Transverse colon (tissue), 4 donors: ENCODE data around the gene KREMEN2. TPM values are rescaled to one million over a fixed set of nuclear protein-coding genes. Genes with fewer than 3 reads are reported as not detected.

Experiments
- DNase-seq: peaks from one replicate; pipeline ENCODE4 v3.0.0-alpha.2; 2019
- H3K27ac ChIP-seq, 4 donors: fragments of 200-600 bp; sonication (generic); 2 replicates each; pipeline ENCODE4 v1.5.1; 2016 to 2018; ENCODE audit warnings: inconsistent platforms in 4 of 4
- H3K27me3 ChIP-seq: fragments of 200-600 bp; sonication (generic); 2 replicates; pipeline ENCODE4 v1.5.1; 2017; ENCODE audit warnings: inconsistent platforms
- H3K36me3 ChIP-seq, 4 donors: fragments of 200-600 bp; sonication (generic); 2 replicates each; pipeline ENCODE4 v1.5.1; 2017 to 2019; ENCODE audit warnings: inconsistent platforms in 4 of 4
- H3K4me1 ChIP-seq, 4 donors: fragments of 200-600 bp; sonication (generic); 2 replicates each; pipeline ENCODE4 v1.5.1; 2017 to 2020; ENCODE audit warnings: inconsistent platforms in 4 of 4
- H3K4me3 ChIP-seq, 4 donors: fragments of 200-600 bp; sonication (generic); 1 replicate in 1 of 4; 2 replicates in 3 of 4; pipeline versions ENCODE4 v1.5.1 to v1.6.1; 2017 to 2019; ENCODE audit warnings: inconsistent platforms in 4 of 4
- H3K9me3 ChIP-seq, 2 donors: fragments of 200-600 bp; sonication (generic); 2 replicates each; pipeline ENCODE4 v1.5.1; 2017 to 2019; ENCODE audit warnings: inconsistent platforms in 2 of 2
- CTCF ChIP-seq, 5 experiments: fragments of 200-600 bp in 3 of 5; fragments of 450-650 bp in 2 of 5; sonication (generic) in 3 of 5; IDR thresholded peaks; 1 replicate in 2 of 5; 2 replicates in 3 of 5; pipeline ENCODE4 v1.5.1; 2016 to 2017; ENCODE audit warnings: antibody characterized with exemption in 5 of 5, inconsistent platforms in 3 of 5, mild to moderate bottlenecking in 2 of 5, moderate library complexity in 1 of 5
- EP300 ChIP-seq: sonication (generic); formaldehyde crosslinking; IDR thresholded peaks from one replicate; pipeline ENCODE4 v1.6.1; 2017; ENCODE audit warnings: antibody characterized with exemption, low read depth
- POLR2A ChIP-seq: fragments of 450-650 bp; IDR thresholded peaks from one replicate; pipeline ENCODE4 v1.6.1; 2016; ENCODE audit warnings: antibody characterized with exemption, mild to moderate bottlenecking, moderate library complexity
- POLR2AphosphoS5 ChIP-seq, 3 donors: sonication (generic); formaldehyde crosslinking; IDR thresholded peaks; one replicate each; pipeline ENCODE4 v1.6.1; 2016; ENCODE audit warnings: antibody characterized with exemption in 3 of 3
- WGBS, 2 donors: methylation state at CpG; one replicate each; pipeline ENCODE4 v1.1.5; 2018; ENCODE audit warnings: low coverage in 1 of 2; 5-methylcytosine and 5-hydroxymethylcytosine counted together
- in situ Hi-C, 4 donors: fragments of 200-750 bp; cut with MboI; loops; one replicate each; pipeline versions ENCODE4 v1.15.0 to v1.15.1; 2017; ENCODE audit warnings: low sequenced_read_pairs in 3 of 4, low pct_ligation_motif_present in 1 of 4, low pct_unique_long_range_greater_than_20kb in 1 of 4
- intact Hi-C: fragments of 100-400 bp; cut with DNase I; formaldehyde crosslinking; loops from one replicate; pipeline ENCODE4 v1.15.1; 2023; ENCODE audit warnings: low total_unique reads
- total RNA-seq, 4 donors: library from RNA; depleted of rRNA; stranded (reverse); fragments of >200 nt; gene quantifications; one replicate each; pipeline ENCODE4 v1.1.0, GENCODE V29; 2016

The KREMEN2 gene
- total RNA-seq, 4 donors from 2014 or later: 0.79 to 3.2 (median 1.1) TPM; not detected in 1

- intact Hi-C loops (no loop called here), in situ Hi-C loops (no loop called here)
- Histone ChIP-seq H3K36me3 (no peaks in the 10 kb centered on the region), H3K4me3 (no peak overlapping the region), H3K9me3 (no peaks in the 10 kb centered on the region), H3K4me1 (peaks cover 22 to 38% (median 38%) of the 10 kb centered on the region in 4 donors), H3K27me3 (peaks cover 91% of the 10 kb centered on the region), H3K27ac (no peak overlapping the region)
- DNase-seq: no peak
- TF ChIP-seq CTCF (IDR thresholded peaks at IDR 0.05): no peak
- TF ChIP-seq POLR2AphosphoS5 (IDR thresholded peaks at IDR 0.05): no peak
- no peak for TF ChIP-seq EP300
- TF ChIP-seq POLR2A: no peak
- WGBS, 2 donors: 14% methylated on average over 23 of the region's 28 CpGs; no CpG with 5 or more reads in 1 of the 2 donors
Observed at GRCh38 chr16:2962334-2963073, 1.6 kb upstream of the KREMEN2 start.

- intact Hi-C loops (no loop called here), in situ Hi-C loops (no loop called here)
- Histone ChIP-seq H3K36me3 (no peaks in the 10 kb centered on the region), H3K27ac (no peak overlapping the region), H3K4me3 (peak overlapping the region in 2 of 4 donors; percentile 31 to 41), H3K27me3 (peaks cover 91% of the 10 kb centered on the region), H3K9me3 (no peaks in the 10 kb centered on the region), H3K4me1 (peaks cover 25 to 44% (median 42%) of the 10 kb centered on the region in 4 donors)
- TF ChIP-seq POLR2A (no peak), CTCF (IDR thresholded peaks at IDR 0.05) (no peak), EP300 (no peak), POLR2AphosphoS5 (IDR thresholded peaks at IDR 0.05) (no peak)
- DNase-seq: peak; percentile 8
- WGBS, 2 donors: 2% methylated on average over 16 of the region's 40 CpGs; no CpG with 5 or more reads in 1 of the 2 donors
Observed at GRCh38 chr16:2963074-2963722, 877 bp upstream of the KREMEN2 start.

GRCh38 chr16:2964475-2965336, 631 bp downstream of the KREMEN2 start:
- Histone ChIP-seq H3K4me3 (peak overlapping the region in 2 of 4 donors; percentile 31 to 41), H3K4me1 (peaks cover 30 to 54% (median 51%) of the 10 kb centered on the region in 4 donors), H3K27me3 (peaks cover 85% of the 10 kb centered on the region), H3K36me3 (no peaks in the 10 kb centered on the region), H3K27ac (no peak overlapping the region), H3K9me3 (no peaks in the 10 kb centered on the region)
- 1% methylated on average over 39 of the region's 68 CpGs; no CpG with 5 or more reads in 1 of the 2 donors for WGBS, 2 donors
- in situ Hi-C loops (no loop called here), intact Hi-C loops (no loop called here)
- no peak for TF ChIP-seq CTCF (IDR thresholded peaks at IDR 0.05)
- DNase-seq: peak; percentile 58
